GM08714 (cell line): ENCODE measurements around the gene SUMO2.
"Not testable (repeated sequence)": the region's sequence is repeated elsewhere in the genome, so short reads cannot be mapped to it uniquely, and the experiment has no call there.

Experiments used
- H3K4me3 ChIP-seq: fragments of 200-500 bp; sonication (Bioruptor generic); 2 replicates; pipeline ENCODE4 v1.5.1; 2014; ENCODE audit warnings: mild to moderate bottlenecking, low read length, inconsistent platforms
- ZNF274 ChIP-seq: IDR thresholded peaks from 2 replicates; pipeline ENCODE4 v1.6.1; 2012; ENCODE audit warnings: mild to moderate bottlenecking, low read depth, low read length

The SUMO2 gene

DNA sequence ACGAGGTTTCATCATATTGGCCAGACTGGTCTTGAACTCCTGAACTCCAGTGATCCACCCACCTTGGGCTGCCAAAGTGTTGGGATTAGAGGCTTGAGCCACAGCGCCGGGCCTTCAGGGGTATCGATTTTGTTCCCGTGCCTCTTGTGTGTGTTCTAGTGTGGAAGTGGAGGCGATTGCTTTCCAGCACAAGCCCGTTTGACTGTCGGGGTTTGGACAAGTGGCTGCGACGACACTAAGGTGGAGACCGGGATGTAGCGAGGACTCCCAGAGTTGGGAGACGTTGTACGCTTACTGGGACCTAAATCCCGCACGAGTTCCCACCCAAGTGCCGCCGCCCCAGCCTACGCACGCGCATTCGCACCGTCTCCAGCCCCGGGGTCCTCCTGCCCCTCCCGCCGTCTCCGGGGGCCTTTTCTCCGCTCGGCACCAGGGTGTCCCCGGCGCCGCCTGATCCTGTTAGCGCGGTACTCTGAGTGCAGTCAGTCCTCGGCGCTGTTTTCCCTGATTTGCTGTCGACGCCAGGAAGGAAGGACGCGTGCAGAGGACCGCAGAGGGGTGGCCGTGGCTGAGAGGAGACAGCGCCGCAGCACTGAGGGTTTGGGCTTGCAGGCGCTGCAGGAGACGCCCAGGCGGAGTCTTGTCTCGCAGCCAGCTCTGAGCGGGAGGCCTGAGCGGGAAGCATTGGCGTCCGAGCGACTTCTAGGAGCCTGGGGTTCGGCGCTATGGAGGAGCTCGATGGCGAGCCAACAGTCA lies 22.5 kb upstream of the SUMO2 start, which contains the start of gene NUP85:
Gene NUP85, plus strand, starts transcription at position 643 of the 756 bp plus-strand sequence. Its CDS starts 83 bp downstream, at position 726.
- TF ChIP-seq ZNF274: no peak
- H3K4me3 ChIP-seq: peak within 1 kb of the TSS; percentile 94

DNA sequence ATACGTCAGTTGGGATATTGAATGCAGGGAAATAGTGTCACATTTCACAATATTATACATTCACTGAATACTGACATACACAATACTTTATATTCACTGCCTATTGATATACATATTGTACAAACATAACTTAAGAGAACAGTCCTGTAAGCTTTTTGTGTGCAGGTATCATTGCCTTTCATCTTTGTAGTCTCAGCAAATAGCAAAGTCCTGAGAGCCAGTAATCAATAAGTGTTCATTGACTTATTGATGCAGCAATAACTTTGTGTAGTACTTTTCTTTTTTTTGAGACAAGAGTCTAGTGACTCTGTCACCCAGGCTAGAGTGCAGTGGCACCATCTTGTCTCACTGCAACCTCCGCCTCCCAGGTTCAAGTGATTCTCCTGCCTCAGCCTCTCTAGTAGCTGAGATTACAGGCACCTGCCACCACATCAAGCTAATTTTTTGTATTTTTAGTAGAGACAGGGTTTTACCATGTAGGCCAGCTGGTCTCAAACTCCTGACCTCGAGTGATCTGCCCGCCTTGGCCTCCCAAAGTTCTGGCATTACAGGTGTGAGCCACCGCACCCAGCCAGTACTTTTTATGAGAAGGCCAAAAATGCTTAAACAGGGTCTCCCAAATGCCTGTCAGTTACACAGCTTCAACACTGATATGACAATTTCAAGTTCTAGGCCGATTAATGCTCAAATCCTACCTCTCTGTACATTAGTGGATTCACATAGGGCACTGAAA lies 17.3 kb upstream of the SUMO2 start:
- TF ChIP-seq ZNF274: no peak
- no peak overlapping the region for H3K4me3 ChIP-seq

DNA sequence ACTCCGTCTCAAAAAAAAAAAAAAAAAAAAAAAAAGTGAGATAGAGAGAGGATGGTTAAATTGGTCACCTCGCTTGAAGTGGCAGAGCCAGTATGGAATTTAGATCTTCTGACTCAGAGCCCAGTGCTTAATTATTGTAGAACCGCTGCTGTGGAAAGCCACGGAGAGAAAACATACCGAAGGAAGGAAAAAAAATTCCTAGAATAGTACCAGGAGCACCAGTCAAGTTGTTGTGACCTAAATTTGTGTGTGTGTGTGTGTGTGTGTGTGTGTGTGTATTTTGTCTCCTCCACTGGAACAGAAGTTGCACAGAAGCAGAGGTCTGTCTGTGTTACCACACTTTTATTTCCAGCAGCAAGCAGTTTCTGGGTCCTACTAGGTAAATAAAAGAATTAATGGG lies 12.1 kb upstream of the SUMO2 start:
- no peak for TF ChIP-seq ZNF274
- H3K4me3 ChIP-seq: no peak overlapping the region

DNA sequence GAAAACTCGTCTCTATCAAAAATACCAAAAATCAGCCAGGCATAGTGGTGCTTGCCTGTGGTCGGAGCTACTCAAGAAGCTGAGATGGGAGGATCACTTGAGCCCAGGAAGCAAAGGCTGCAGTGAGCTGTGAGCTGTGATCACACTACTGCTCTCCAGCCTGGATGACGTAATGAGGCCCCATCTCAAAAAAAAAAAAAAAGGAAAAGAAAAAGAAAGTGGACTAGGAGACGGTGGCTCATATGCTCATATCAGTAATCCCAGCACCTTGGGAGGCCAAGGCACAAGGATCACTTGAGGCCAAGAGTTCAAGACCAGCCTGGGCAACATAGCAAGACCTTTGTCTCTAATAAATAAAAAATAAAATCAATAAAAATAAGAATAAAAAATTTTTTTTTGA lies 8.8 kb upstream of the SUMO2 start:
- no peak for TF ChIP-seq ZNF274
- no peak overlapping the region for H3K4me3 ChIP-seq

- H3K4me3 ChIP-seq: no peak overlapping the region
- no peak for TF ChIP-seq ZNF274
Observed at GRCh38 chr17:75188614-75189013, 5.9 kb upstream of the SUMO2 start.

GRCh38 chr17:75183999-75184884 lies 1.5 kb upstream of the SUMO2 start:
- H3K4me3 ChIP-seq: no peak overlapping the region
- no peak for TF ChIP-seq ZNF274

DNA sequence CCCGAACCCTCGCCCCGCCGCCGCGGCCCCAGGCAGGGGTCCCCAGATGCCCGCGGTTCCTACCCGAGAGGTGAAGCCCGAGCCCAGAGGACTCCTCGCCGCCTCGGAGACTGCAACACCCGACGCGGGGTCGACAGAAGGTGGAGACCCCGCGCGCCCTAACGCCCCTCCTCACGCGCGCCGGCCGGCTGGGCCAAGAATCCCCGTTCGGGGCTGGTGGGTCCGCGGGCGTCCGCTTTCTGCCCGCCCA lies 515 bp downstream of the SUMO2 start:
- no peak for TF ChIP-seq ZNF274
- peak overlapping the region; percentile 83 for H3K4me3 ChIP-seq

- H3K4me3 ChIP-seq: peak overlapping the region; percentile 83
- TF ChIP-seq ZNF274: no peak
Observed at GRCh38 chr17:75181608-75182318, 996 bp downstream of the SUMO2 start.

DNA sequence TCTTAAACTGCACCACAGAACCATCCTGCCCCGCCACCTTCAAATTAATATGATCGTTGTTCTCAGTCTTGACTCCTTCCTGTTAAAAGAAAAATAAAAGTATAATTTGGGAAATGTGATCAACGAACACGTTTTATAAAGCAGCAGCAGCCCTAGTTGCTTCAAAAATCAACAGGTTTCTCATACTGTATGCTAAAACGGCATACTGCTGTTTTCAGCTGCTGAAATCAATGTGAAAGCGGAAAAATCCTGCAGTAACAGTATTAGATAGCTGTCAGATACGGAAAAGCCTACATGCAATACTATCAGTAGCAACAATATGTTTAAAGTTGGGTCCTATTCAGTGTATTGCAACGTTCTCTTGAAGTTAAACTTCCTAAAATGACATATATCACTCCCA lies 1.6 kb downstream of the SUMO2 start:
- H3K4me3 ChIP-seq: peak overlapping the region; percentile 83; the same call in 1 of the 2 replicates

GRCh38 chr17:75178453-75178852 lies 4.3 kb downstream of the SUMO2 start:
- TF ChIP-seq ZNF274: no peak
- H3K4me3 ChIP-seq: no peak overlapping the region

More for the DNA sequence above, 1.6 kb downstream of the SUMO2 start:
- TF ChIP-seq ZNF274: no peak

GRCh38 chr17:75176625-75177024 lies 6.1 kb downstream of the SUMO2 start:
- TF ChIP-seq ZNF274: no peak
- H3K4me3 ChIP-seq: no peak overlapping the region

DNA sequence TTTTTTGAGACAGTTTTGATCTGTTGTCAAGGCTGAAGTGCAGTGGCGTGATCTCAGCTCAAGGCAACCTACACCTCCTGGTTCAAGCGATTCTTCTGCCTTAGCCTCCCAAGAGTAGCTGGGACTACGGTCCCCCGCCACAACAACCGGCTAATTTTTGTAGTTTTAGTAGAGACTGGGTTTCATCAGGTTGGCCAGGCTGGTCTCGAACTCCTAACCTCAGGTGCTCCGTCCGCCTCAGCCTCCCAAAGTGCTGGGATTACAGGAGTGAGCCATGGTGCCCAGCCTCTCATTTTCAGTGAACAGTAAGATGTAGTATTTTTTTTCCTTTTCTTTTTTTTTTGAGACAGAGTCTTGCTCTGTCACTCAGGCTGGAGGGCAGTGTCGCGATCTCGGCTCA lies 7.8 kb downstream of the SUMO2 start:
- no peak overlapping the region for H3K4me3 ChIP-seq
- no peak for TF ChIP-seq ZNF274

- TF ChIP-seq ZNF274: no peak
- H3K4me3 ChIP-seq: no peak overlapping the region
Observed at GRCh38 chr17:75173526-75173925, 9.2 kb downstream of the SUMO2 start.

- TF ChIP-seq ZNF274: no peak
- no peak overlapping the region for H3K4me3 ChIP-seq
Observed at GRCh38 chr17:75168998-75169397, 13.8 kb downstream of the SUMO2 start.

DNA sequence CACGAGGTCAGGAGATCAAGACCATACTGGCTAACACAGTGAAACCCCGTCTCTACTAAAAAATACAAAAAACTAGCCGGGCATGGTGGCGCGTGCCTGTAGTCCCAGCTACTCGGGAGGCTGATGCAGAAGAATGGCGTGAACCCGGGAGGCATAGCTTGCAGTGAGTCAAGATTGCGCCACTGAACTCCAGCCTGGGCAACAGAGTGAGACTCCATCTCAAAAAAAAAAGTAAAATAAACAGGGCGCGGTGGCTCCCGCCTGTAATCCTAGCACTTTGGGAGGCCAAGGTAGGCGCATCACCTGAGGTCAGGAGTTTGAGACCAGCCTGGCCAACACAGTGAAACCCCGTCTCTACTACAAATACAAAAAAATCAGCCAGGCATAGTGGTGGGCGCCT lies 18.2 kb downstream of the SUMO2 start:
- not testable (repeated sequence) for H3K4me3 ChIP-seq
